Measurements from ENCODE around the gene NANOGP8. TPM values are rescaled to one million over a fixed set of nuclear protein-coding genes. Genes with fewer than 3 reads are reported as not detected.
A peak's percentile ranks its signal among the peaks of the same experiment; 100 is the strongest.

NANOGP8 gene
- total RNA-seq, 1 experiment from 2014 or later = 88.4 TPM

DNA sequence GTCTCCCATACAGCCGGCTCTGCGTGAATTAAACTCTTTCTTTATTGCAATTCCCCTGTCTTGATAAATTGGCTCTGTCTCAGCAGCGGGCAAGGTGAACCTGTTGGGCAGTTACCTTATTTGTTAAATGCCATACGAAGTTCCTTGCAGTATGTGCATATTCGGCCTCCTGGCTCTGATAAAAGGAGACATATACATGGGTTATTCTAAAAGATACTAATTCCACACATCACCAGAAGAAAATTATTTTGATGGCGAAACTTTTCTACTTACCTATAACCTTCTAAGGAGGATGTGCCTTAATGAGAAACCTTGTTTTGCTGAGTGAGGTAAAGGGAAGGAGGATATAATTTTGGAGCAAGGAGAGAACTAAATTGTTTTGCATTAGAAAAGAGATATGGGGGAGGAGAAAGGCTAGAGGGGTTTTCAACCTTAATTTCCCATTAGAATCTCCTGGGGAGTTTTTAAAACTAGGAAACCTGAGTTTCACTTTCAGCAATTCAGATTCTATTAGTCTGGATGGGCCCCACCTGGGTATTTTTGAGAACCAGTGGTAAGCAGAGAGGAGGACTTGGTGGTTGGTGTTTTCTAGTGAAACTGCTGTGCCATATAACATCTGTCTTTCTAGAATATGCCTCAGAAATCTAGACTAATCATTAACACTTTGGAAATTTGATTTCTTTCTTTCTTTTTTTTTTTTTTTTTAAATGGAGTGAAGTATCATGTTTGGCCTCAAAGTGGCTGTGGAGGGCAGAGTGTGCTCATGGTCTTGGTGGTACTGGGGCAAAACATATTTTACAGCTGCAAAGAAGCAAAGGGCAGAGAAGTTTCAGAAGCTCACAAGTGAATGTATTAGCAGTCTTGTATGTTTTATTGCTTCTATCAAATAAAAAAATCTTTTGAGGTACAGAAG is 23.0 kb downstream of the NANOGP8 start:
- peak overlapping the region; percentile 38 to 98 (median 98) for H3K27ac Mint-ChIP-seq
- no peak overlapping the region for H2AFZ ChIP-seq (ENCODE audit: low read length)
- H3K4me1 Mint-ChIP-seq = peaks cover 58 to 60% of the 10 kb centered on the region in 2 experiments

More for the DNA sequence above, 23.0 kb downstream of the NANOGP8 start:
- Histone ChIP-seq H3K23ac (ENCODE audit: insufficient read length, low read depth, low read length) (no peak overlapping the region), H3K14ac (ENCODE audit: insufficient read depth, low read length) (no peak overlapping the region), H4K8ac (replicated peaks; ENCODE audit: insufficient read length, low read depth, low read length) (no peak overlapping the region), H4K20me1 (ENCODE audit: control insufficient read depth, insufficient read depth, insufficient read length) (no peaks in the 10 kb centered on the region), H2AK5ac (ENCODE audit: insufficient read length, low read length) (no peak overlapping the region), H3K79me2 (ENCODE audit: insufficient read depth, low read length) (no peaks in the 10 kb centered on the region), H2BK15ac (ENCODE audit: low read depth, low read length) (no peak overlapping the region), H4K91ac (ENCODE audit: insufficient read length, low read depth, low read length) (no peak overlapping the region), H2BK12ac (ENCODE audit: insufficient read length, low read depth, low read length) (no peak overlapping the region), H3K27me3 (ENCODE audit: insufficient read depth, low read length) (no peaks in the 10 kb centered on the region), H3K9ac (ENCODE audit: extremely low read depth, insufficient read length, low read length) (no peak overlapping the region), H3K4me1 (ENCODE audit: insufficient read depth, low read length) (peaks cover 9% of the 10 kb centered on the region), H3T11ph (ENCODE audit: low read length) (no peak overlapping the region), H2BK5ac (ENCODE audit: insufficient read length, low read length) (no peak overlapping the region), H3K9me3 (ENCODE audit: control insufficient read depth, low read depth, low read length) (no peaks in the 10 kb centered on the region), H3K56ac (ENCODE audit: insufficient read length, low read depth, low read length) (no peak overlapping the region), H3K27ac (ENCODE audit: insufficient read length, low read depth, low read length) (peak overlapping the region; percentile 79), H3K18ac (ENCODE audit: insufficient read length, low read depth, low read length) (no peak overlapping the region), H3K23me2 (ENCODE audit: insufficient read length, low read depth, low read length, poor library complexity, severe bottlenecking) (peaks cover 4% of the 10 kb centered on the region), H3K4ac (ENCODE audit: low read depth, low read length) (no peak overlapping the region), H2BK20ac (ENCODE audit: low read depth, low read length, poor library complexity, severe bottlenecking) (no peak overlapping the region), H2BK120ac (ENCODE audit: low read depth, low read length, poor library complexity, severe bottlenecking) (peak overlapping the region; percentile 44), H4K5ac (ENCODE audit: insufficient read length, low read depth, low read length) (no peak overlapping the region), H3K79me1 (ENCODE audit: insufficient read depth, low read depth, low read length, poor library complexity, severe bottlenecking) (no peaks in the 10 kb centered on the region), H3K4me2 (ENCODE audit: insufficient read depth, insufficient read length, low read length) (peak overlapping the region; percentile 40)
- TF ChIP-seq, protein P1, sequence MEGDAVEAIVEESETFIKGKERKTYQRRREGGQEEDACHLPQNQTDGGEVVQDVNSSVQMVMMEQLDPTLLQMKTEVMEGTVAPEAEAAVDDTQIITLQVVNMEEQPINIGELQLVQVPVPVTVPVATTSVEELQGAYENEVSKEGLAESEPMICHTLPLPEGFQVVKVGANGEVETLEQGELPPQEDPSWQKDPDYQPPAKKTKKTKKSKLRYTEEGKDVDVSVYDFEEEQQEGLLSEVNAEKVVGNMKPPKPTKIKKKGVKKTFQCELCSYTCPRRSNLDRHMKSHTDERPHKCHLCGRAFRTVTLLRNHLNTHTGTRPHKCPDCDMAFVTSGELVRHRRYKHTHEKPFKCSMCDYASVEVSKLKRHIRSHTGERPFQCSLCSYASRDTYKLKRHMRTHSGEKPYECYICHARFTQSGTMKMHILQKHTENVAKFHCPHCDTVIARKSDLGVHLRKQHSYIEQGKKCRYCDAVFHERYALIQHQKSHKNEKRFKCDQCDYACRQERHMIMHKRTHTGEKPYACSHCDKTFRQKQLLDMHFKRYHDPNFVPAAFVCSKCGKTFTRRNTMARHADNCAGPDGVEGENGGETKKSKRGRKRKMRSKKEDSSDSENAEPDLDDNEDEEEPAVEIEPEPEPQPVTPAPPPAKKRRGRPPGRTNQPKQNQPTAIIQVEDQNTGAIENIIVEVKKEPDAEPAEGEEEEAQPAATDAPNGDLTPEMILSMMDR (conservative IDR thresholded peaks at IDR 0.05) = no peak
- DNase-seq = no peak
- Mint-ChIP-seq H3K4me3 (peak overlapping the region; percentile 43 to 71), H3K36me3 (ENCODE audit: insufficient read depth in 1 of 3, low read depth in 3 of 3) (peaks cover 0 to 4% (median 4%) of the 10 kb centered on the region in 3 experiments; a peak in 5 of 7 replicates), H3K9me3 (no peaks in the 10 kb centered on the region), H3K27me3 (ENCODE audit: low read depth) (no peaks in the 10 kb centered on the region)
- WGBS (ENCODE audit: extremely low coverage, insufficient read length, low lambda C conversion rate) = no CpG with 5 or more reads among the region's 6 CpGs
